Fibroblast of mammary gland (primary cell): ENCODE measurements around the gene KLHL29.

ENCODE experiments used
- DNase-seq: peaks from one replicate; pipeline ENCODE4 v3.0.0-alpha.2; 2010; ENCODE audit warnings: low read depth
- H3K4me3 ChIP-seq: 2 replicates; pipeline ENCODE4 v1.5.1; 2011; ENCODE audit warnings: low read depth, mild to moderate bottlenecking, low read length, moderate library complexity; ENCODE audit not compliant: control insufficient read depth
- TF ChIP-seq, protein P1 (sequence below): conservative IDR thresholded peaks from 2 replicates; pipeline ENCODE4 v1.5.1; 2011; ENCODE audit warnings: low read depth, low read length, inconsistent platforms; ENCODE audit not compliant: control insufficient read depth, insufficient read depth

Gene KLHL29

GRCh38 chr2:23622966-23623675 is 238.1 kb downstream of the KLHL29 start:
- no peak overlapping the region for H3K4me3 ChIP-seq
- TF ChIP-seq, protein P1, sequence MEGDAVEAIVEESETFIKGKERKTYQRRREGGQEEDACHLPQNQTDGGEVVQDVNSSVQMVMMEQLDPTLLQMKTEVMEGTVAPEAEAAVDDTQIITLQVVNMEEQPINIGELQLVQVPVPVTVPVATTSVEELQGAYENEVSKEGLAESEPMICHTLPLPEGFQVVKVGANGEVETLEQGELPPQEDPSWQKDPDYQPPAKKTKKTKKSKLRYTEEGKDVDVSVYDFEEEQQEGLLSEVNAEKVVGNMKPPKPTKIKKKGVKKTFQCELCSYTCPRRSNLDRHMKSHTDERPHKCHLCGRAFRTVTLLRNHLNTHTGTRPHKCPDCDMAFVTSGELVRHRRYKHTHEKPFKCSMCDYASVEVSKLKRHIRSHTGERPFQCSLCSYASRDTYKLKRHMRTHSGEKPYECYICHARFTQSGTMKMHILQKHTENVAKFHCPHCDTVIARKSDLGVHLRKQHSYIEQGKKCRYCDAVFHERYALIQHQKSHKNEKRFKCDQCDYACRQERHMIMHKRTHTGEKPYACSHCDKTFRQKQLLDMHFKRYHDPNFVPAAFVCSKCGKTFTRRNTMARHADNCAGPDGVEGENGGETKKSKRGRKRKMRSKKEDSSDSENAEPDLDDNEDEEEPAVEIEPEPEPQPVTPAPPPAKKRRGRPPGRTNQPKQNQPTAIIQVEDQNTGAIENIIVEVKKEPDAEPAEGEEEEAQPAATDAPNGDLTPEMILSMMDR: no peak
- peak; percentile 21 for DNase-seq

GRCh38 chr2:23624378-23624777 is 239.4 kb downstream of the KLHL29 start:
- no peak overlapping the region for H3K4me3 ChIP-seq
- TF ChIP-seq, protein P1: peak; percentile 61
- DNase-seq: peak; percentile 28

- no peak overlapping the region for H3K4me3 ChIP-seq
- DNase-seq: no peak
- TF ChIP-seq, protein P1: no peak
These were observed 239.9 kb downstream of the KLHL29 start for GRCh38 chr2:23624915-23625314.

- DNase-seq: no peak
- H3K4me3 ChIP-seq: no peak overlapping the region
- TF ChIP-seq, protein P1: no peak
These were observed 240.7 kb downstream of the KLHL29 start for GRCh38 chr2:23625726-23626125.

DNA sequence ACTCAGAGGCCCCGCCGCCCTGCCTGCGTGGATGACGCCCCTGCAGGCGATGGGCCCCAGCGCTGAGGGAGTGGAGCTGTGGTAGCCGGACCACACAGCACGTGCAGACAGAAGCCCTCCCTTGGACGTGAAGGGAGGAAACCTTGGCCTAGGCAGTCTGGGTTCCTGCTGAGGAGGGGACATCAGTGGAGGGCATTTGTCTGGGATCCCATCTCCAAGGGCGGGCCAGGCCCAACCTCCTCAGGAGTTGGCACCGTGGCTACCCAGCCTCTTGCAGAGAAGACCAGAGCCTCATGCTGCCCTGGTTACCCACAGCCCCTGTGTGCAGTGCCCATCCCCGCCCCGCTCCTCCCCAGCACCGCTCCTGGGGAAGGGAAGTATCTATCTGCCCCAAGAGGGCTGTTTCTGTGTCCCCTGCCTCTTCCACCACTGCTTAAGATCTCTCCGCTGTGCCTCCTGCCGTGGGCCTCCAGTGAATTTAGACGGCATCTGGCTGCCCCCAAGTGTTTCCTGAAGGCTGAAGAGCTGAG is 241.8 kb downstream of the KLHL29 start:
- TF ChIP-seq, protein P1: no peak
- H3K4me3 ChIP-seq: no peak overlapping the region
- DNase-seq: no peak

GRCh38 chr2:23627236-23628009 is 242.4 kb downstream of the KLHL29 start:
- TF ChIP-seq, protein P1: no peak
- no peak overlapping the region for H3K4me3 ChIP-seq
- DNase-seq: no peak
